Astrocyte (in vitro differentiated cells and primary cell): ENCODE data around the gene CROCC. TPM values are rescaled to one million over a fixed set of nuclear protein-coding genes. Genes with fewer than 3 reads are reported as not detected.
A peak's percentile ranks its signal among the peaks of the same experiment; 100 is the strongest.

ENCODE experiments used
- DNase-seq: peaks from one replicate; pipeline ENCODE4 v3.0.0-alpha.2; 2010; ENCODE audit warnings: low read depth
- FAIRE-seq: peaks from 2 replicates; lab custom pipeline; 2011; peaks lifted over from hg19 to GRCh38; lab: Jason Lieb, UNC
- H2AFZ ChIP-seq: 2 replicates; pipeline ENCODE4 v1.6.0; 2012; ENCODE audit warnings: low read depth, low read length, inconsistent platforms
- H3K27ac ChIP-seq: 2 replicates; pipeline ENCODE4 v1.5.1; 2011; ENCODE audit warnings: low read depth, low read length, inconsistent platforms
- H3K27me3 ChIP-seq: 2 replicates; pipeline ENCODE4 v1.6.0; 2011; ENCODE audit warnings: low read length, inconsistent platforms; ENCODE audit not compliant: insufficient read depth
- H3K36me3 ChIP-seq: 2 replicates; pipeline ENCODE4 v1.5.1; 2011; ENCODE audit warnings: low read length, inconsistent platforms; ENCODE audit not compliant: insufficient read depth
- H3K4me1 ChIP-seq: 2 replicates; pipeline ENCODE4 v1.5.1; 2011; ENCODE audit warnings: low read length, inconsistent platforms; ENCODE audit not compliant: insufficient read depth
- H3K4me2 ChIP-seq: 2 replicates; pipeline ENCODE4 v1.6.0; 2012; ENCODE audit warnings: low read length, inconsistent platforms
- H3K4me3 ChIP-seq: 2 replicates; pipeline ENCODE4 v1.5.1; 2011; ENCODE audit warnings: low read depth, mild to moderate bottlenecking, low read length, inconsistent platforms; ENCODE audit not compliant: insufficient read depth
- H3K79me2 ChIP-seq: 2 replicates; pipeline ENCODE4 v1.6.0; 2012; ENCODE audit warnings: mild to moderate bottlenecking, low read length, inconsistent platforms; ENCODE audit not compliant: insufficient read depth
- H3K9ac ChIP-seq: 2 replicates; pipeline ENCODE4 v1.6.0; 2012; ENCODE audit warnings: mild to moderate bottlenecking, low read length, inconsistent platforms
- H3K9me3 ChIP-seq: 2 replicates; pipeline ENCODE4 v1.5.1; 2012; ENCODE audit warnings: low read depth, mild to moderate bottlenecking, low read length, inconsistent platforms; ENCODE audit not compliant: insufficient read depth
- H4K20me1 ChIP-seq: 2 replicates; pipeline ENCODE4 v1.6.0; 2012; ENCODE audit warnings: low read length, inconsistent platforms; ENCODE audit not compliant: insufficient read depth
- H3K27ac Mint-ChIP-seq: one replicate; pipeline ENCODE4 v1.8.0; 2021; ENCODE audit warnings: mild to moderate bottlenecking, mixed read lengths; ENCODE audit not compliant: unreplicated experiment
- H3K27me3 Mint-ChIP-seq: one replicate; pipeline ENCODE4 v1.8.0; 2021; ENCODE audit warnings: low read depth, mixed read lengths; ENCODE audit not compliant: unreplicated experiment
- H3K36me3 Mint-ChIP-seq: one replicate; pipeline ENCODE4 v1.8.0; 2021; ENCODE audit warnings: low read depth, mixed read lengths; ENCODE audit not compliant: unreplicated experiment
- H3K4me1 Mint-ChIP-seq: one replicate; pipeline ENCODE4 v1.8.0; 2021; ENCODE audit warnings: low read depth, mixed read lengths; ENCODE audit not compliant: unreplicated experiment
- H3K4me3 Mint-ChIP-seq: one replicate; pipeline ENCODE4 v1.8.0; 2021; ENCODE audit warnings: mild to moderate bottlenecking, moderate library complexity, mixed read lengths; ENCODE audit not compliant: unreplicated experiment
- H3K9me3 Mint-ChIP-seq: one replicate; pipeline ENCODE4 v1.8.0; 2021; ENCODE audit warnings: mild to moderate bottlenecking, mixed read lengths; ENCODE audit not compliant: unreplicated experiment
- CTCF ChIP-seq: IDR thresholded peaks from 2 replicates; pipeline ENCODE4 v1.5.1; 2011; ENCODE audit warnings: low read depth, mild to moderate bottlenecking, inconsistent platforms, low read length, moderate library complexity; ENCODE audit not compliant: insufficient read depth
- EZH2 ChIP-seq: IDR thresholded peaks from 2 replicates; pipeline ENCODE4 v1.6.1; 2012; ENCODE audit warnings: mild to moderate bottlenecking, low read length, inconsistent platforms; ENCODE audit not compliant: insufficient read depth
- total RNA-seq: library from RNA; stranded (reverse); gene quantifications from 2 replicates; pipeline ENCODE4 v1.2.1, GENCODE V29; 2021

CROCC gene
- total RNA-seq, 1 donor from 2014 or later: 12.1 TPM

- Histone ChIP-seq H3K27ac (no peak overlapping the region), H4K20me1 (peaks cover 44% of the 10 kb centered on the region), H2AFZ (no peak overlapping the region), H3K36me3 (peaks cover 7% of the 10 kb centered on the region), H3K79me2 (peaks cover 12% of the 10 kb centered on the region), H3K9ac (no peak overlapping the region), H3K27me3 (no peaks in the 10 kb centered on the region), H3K4me3 (no peak overlapping the region), H3K4me1 (peaks cover 22% of the 10 kb centered on the region), H3K9me3 (no peaks in the 10 kb centered on the region), H3K4me2 (no peak overlapping the region)
- H3K27me3 Mint-ChIP-seq: no peaks in the 10 kb centered on the region
- H3K27ac Mint-ChIP-seq: no peak overlapping the region
- no peaks in the 10 kb centered on the region for H3K36me3 Mint-ChIP-seq
- DNase-seq: peak; percentile 51
- H3K9me3 Mint-ChIP-seq: no peaks in the 10 kb centered on the region
- TF ChIP-seq CTCF (no peak), EZH2 (no peak)
- H3K4me3 Mint-ChIP-seq: no peak overlapping the region
- no peak for FAIRE-seq
- peaks cover 2% of the 10 kb centered on the region for H3K4me1 Mint-ChIP-seq
Observed at GRCh38 chr1:16971341-16972188, 49.8 kb downstream of the CROCC start.

GRCh38 chr1:16972189-16972895, 50.6 kb downstream of the CROCC start:
- H3K4me1 Mint-ChIP-seq: peaks cover under 1% of the 10 kb centered on the region

More at GRCh38 chr1:16972189-16972895, 50.6 kb downstream of the CROCC start:
- Histone ChIP-seq H3K36me3 (peaks cover 7% of the 10 kb centered on the region), H3K4me3 (no peak overlapping the region), H2AFZ (no peak overlapping the region), H4K20me1 (peaks cover 52% of the 10 kb centered on the region), H3K27ac (no peak overlapping the region), H3K27me3 (no peaks in the 10 kb centered on the region), H3K79me2 (peaks cover 20% of the 10 kb centered on the region), H3K4me2 (no peak overlapping the region), H3K4me1 (peaks cover 14% of the 10 kb centered on the region), H3K9me3 (no peaks in the 10 kb centered on the region), H3K9ac (no peak overlapping the region)
- Mint-ChIP-seq H3K27me3 (no peaks in the 10 kb centered on the region), H3K27ac (no peak overlapping the region), H3K36me3 (peaks cover under 1% of the 10 kb centered on the region), H3K4me3 (no peak overlapping the region), H3K9me3 (no peaks in the 10 kb centered on the region)
- no peak for TF ChIP-seq EZH2
- no peak for TF ChIP-seq CTCF
- no peak for DNase-seq
- FAIRE-seq: no peak
